Right renal pelvis (tissue), 4 donors: Measurements from ENCODE around the gene ATP5F1E. TPM values are rescaled to one million over a fixed set of nuclear protein-coding genes. Genes with fewer than 3 reads are reported as not detected.
"Not testable (repeated sequence)": the region's sequence is repeated elsewhere in the genome, so short reads cannot be mapped to it uniquely, and the experiment has no call there.

ENCODE experiments used
- DNase-seq, 4 donors: peaks; one replicate each; pipeline ENCODE4 v3.0.0-alpha.2; 2013; ENCODE audit warnings: low read depth in 4 of 4, low spot score in 3 of 4, missing footprints in 1 of 4
- polyA plus RNA-seq, 4 donors: library from polyadenylated mRNA; unstranded; fragments of 120-200 nt; gene quantifications; one replicate each; pipeline ENCODE4 v1.2.1, GENCODE V29; 2013; ENCODE audit not compliant: insufficient read length in 4 of 4

Gene ATP5F1E
- polyA plus RNA-seq, 4 donors: 180 to 207 (median 201) TPM

DNA sequence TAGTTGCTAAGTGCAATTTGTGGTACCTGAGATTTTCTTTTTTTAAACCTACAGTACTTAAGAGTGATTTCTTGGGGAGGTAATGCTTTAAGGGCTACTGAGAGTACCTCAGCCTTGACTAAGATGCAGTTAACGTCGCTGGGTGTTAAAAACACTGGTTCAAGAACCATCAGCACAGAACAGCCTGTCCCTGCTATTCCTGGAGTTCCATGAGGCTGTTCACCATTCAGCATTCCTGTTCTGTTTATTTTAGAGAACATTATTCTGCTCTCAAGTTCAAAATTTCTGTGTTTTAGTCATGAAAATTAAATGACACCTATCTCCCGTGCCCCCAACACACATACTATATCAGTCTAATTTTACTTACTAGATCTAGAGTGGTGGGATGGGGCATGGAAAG lies 12.2 kb upstream of the ATP5F1E start:
- DNase-seq: no peak

DNA sequence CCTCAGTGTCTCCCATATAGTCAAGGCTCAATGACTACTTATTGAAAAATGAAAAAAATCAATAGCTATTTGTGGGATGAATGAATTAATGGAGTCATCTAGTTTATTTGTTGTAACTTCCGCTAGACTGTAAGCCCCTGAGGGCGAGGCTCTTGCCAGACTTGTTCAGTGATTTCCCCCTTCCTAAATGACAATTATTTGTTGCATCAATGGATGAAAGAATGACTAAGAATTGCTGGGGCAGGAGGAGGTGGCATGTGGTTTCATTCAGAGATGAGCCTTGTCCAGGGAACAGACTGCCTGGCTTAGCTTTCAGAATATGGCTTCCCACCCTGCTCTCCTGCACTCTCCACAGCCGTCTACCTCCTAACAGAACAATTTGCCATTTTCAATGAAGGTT lies 11.6 kb upstream of the ATP5F1E start:
- no peak for DNase-seq

DNA sequence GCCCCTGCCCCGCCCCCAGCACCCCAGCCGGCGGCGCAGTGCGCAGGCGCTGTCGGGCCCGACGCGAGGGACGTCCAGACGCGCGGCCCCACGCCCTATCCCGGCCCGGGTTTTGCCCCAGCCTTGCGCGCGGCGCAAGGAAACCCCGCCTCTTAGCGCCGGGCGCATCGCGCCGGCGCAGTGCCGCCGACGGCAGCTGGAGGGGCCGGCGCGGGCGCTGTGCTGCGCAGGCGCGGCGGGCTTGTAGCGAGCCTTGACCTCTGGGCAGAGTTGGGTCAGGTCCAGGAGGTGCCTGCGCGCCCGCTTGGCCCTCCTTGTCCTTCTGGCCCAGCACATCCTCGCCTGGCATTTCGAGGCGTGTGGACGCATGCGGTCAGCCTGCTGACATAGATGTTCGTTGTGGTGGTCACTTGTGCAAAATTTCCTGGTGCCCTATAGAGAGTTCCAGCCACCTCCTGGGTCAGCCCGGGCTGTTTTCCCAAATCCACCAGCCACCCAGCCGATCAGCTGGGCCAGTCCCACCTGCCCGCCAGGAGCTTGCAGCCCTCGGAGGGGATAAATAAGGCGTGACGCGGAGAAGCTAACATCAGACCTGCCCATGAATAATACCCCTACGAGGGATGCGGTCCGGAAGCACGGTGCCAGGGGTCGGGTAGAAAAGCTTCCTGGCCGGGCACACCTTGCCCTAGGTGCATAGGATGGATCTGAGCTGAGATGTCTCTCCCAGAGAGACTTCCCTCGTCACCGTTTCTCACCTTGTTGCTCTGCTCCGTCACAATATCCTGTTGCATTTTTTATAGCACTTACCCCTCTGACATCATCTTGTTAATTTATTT lies 10.9 kb upstream of the ATP5F1E start:
- peak; percentile 79 to 86 (median 82) for DNase-seq

DNA sequence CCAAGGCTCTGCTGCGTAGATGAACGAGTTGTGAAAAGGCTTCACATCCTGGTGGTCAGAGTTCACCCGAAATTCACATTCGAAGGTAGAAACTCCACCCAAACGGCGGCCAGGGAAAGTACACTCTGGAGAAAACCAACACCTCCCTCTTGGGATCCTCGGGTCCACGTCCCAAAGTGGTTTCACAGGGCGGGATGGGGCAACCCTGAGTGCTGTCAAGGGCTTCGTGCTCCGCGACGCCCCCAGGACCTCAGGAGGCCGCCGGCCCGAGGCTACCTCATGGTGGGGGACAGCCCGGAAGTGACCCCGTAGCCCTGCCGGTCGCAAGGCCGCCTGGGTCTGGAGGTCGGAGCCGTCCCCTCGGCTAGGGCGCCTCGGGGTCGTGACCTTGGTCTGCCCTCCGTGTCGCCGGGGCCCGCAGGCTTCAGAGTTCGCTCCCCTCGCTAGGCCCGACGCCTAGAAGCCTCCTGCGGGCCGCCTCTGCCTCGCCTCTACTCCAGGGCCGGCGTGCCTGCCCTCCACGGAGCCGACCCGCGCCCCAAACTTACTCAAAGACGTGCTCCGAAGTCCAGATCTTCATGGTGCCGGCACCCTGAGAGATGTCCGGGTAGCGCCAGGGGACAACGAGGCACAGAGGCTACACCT lies 10.1 kb upstream of the ATP5F1E start, which contains the start of gene PRELID3B:
Gene PRELID3B (minus strand): TSS at position 636 of the 645 bp plus-strand sequence. CDS start 56 bp downstream, at position 580.
- DNase-seq: no peak

DNA sequence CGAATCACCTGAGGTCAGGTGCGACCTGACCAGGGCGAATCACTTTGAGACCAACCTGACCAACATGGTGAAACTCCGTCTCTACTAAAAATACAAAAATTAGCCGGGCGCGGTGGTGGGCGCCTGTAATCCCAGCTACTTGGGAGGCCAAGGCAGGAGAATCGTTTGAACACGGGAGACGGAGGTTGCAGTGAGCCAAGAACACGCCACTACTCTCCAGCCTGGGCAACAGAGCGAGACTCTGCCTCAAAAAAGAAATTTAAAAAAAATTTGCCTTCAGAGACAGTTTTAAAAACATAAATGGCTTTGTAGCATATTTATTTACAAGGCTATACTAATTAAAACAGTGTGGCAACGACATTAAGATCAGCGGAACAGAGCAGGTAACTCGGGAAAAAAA lies 9.4 kb upstream of the ATP5F1E start:
- not testable (repeated sequence) for DNase-seq

DNA sequence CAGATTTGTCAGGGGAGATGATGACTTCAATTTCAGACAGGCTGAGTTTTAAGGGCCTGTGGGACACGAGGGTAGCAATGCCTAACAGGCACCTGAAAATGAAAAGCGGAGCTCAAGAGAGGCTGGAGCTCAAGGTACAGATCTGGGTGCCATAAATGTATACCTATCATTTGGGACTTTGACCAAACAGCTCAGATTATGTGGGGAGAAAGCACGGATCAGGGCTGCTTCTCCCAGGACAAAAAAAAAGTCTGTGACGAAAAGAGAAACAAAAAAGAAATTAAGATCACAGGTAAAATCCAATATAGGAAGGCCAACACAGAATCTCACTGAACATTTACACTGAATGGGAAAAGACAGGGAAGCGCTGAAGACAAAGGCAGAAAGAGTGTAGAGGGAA lies 8.5 kb upstream of the ATP5F1E start:
- no peak for DNase-seq

DNA sequence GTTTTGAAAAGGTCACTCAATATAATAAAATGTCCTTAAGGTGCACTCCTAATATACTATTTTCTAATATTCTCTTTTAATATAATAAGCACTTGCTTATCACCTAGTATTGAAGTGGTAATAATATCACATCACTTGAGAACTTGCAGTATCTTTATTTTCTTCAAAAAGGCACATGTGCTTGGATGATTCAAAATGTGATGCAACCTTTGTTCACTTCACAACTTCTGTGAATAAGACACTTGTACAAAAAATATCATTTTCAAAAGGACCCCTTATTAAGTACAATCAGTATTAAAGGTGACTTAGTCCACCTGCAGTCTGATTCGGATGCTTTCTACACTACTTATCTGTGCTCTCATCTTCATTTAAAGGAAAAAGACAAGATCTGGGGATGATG lies 7.1 kb upstream of the ATP5F1E start:
- DNase-seq: no peak

DNA sequence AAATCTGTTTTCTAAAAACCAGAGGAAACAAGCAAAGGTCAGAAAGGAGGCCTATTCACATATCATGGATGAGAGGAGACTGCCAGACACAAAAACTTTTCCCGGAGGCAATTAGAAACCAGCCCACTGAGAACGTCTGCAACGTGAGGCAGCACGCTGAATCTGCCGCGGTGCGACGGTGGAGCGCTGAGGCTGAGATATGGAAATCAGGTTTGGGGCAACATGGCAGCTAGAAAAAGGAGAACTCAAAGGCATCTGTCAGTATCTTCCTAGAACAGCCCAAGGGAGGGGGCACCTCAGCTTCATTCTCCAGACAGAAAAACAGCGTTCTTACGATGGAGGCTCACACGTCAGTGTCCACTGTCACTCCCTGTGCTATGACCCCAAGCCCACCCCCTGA lies 5.3 kb upstream of the ATP5F1E start:
- no peak for DNase-seq

DNA sequence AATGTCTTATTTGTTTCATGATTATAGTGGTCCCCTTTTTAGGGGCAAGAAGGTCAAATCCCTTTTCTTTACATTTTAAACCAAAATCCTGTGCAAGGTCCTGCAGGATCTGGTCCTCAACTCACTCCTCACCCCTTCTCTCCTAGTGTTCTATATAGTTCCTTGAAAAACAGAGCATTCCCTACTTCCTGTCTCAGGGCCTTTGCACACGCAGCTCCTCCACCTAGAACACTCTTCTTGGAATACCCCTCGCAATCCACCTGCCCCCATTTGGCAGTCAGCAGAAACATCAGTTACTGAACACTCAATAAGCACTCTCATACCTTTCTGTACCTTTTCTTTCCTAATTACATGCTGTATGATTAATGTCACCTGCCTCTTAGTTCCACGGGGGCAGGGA lies 3.2 kb upstream of the ATP5F1E start:
- DNase-seq: no peak

DNA sequence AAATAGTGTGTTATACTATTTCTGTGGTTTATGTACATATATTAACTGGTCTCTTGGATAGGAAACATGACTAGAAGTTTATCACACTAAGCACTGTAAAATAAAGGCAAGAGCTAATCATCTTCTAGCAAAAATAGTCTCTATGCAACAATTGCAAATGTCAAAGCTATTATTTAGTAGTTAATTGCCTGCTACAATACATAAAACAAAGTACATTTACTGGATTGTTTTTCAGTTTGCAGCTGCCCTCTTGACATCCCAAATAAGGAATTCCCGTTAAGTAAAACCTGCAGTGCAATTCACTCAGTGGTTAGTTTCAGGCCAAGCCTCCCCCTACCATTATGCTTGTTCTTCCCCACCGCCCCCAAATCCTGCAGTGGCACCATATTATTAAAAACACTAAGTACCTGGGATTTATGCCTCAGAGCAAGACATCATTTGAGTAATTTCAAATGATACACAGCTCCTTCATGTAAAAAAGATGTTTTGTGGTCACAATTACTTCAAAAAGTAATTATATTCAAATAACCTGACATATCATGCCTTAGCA lies 1.6 kb upstream of the ATP5F1E start:
- DNase-seq: no peak

DNA sequence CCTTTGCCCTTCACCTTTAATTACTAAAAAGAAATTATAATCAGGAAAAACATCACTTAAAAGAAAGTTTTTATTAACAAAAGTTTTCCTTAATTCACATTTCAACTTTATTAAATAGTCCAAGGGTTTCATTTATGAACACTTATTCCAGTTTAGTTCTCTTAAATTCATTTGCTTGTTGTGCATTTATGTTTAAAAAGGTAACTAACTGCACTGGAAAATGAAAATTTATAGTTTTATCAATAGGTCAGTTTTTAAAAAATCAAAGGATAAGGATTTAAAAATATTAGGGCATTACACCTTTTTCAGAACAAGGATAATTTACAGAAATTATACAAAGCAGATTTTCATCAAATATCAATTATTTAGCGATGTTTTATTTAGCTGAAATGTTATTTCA lies 958 bp upstream of the ATP5F1E start:
- no peak for DNase-seq

DNA sequence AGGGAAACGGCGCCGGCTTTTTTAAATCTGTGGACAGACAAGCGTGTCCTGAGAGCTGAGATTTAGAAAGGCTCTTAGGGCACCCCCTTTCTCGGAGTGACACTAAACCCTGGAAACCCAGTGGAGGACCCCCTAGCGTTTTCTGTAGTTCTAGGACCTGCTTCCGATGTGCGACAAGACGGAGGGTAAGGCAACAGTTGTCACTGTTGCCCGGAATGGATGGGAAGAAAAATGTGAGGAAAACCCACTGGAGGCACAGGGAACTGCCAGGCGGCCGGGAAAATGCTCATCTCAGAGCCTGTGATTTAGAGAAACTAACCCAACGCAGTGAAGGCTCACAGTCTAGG lies 551 bp upstream of the ATP5F1E start:
- no peak for DNase-seq

DNA sequence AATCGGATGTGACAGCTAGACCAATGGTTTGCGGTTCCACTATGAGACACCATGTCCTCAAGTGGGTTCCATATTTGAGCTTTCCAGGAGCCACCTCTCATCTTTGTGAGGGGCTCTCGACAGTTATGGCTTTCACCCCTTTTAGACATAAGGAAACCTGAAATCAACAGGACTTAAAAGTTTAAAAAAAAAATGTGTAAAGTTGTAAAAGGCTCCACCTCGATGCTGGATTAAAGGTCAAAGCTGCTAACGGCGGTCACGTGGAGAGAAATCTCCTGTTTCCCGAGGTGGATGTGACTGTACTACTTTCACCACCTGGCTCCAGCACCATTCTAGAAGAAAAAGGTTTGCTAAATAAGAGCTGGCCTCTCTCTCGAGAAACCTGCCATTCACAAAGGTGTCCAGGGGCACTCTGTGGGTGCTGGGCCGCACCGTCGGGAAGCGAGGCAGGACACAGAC lies 542 bp downstream of the ATP5F1E start:
- DNase-seq: no peak

DNA sequence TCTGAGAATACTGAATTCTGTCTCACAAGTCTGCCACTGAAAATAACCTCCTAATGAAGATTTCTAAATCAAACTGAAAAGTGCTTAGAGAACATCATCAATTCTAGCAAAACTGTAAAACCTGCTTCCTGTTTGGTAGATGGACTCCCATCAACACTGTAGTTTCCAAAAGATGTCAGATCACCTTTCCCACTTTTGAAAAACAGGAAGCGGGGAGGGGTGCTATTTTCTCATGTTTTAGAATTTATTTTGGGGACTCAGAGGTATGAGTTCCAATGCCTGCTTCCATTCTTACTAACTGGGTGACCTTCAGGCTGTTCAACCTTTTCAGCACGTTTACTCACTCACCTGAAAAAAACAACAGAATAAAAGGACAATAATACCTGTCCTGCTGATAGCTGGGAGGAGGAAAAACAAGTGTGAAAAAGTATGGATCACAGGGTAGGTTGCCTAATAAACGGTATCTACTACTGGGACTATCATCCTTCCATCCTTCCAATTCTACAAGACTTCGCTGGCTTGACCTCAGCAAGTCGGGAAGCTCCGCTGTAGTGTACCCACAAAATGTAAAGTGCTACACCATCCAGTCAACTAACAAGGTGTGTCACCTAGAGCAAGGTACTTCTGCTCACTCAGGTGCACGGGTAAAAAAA lies 1.1 kb downstream of the ATP5F1E start:
- DNase-seq: no peak

DNA sequence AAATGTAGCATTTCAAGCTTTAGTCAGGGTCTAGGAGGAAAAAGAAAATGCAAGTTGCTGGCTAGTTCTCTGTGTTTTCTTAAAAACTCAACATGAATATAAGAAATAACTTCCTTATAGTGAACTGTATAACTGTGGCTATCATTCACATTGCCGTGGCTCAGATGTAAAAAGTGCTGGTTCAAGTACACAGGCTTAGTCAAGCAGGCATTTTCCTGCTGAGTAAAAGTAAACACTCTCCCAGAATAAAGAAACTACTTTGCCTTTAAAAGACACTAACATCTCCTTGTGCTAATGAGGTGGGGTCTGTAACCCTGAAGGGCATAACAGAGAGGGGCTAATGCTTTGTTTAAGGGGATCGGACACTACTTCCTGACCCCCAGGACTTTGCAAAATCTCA lies 3.3 kb downstream of the ATP5F1E start:
- DNase-seq: no peak

DNA sequence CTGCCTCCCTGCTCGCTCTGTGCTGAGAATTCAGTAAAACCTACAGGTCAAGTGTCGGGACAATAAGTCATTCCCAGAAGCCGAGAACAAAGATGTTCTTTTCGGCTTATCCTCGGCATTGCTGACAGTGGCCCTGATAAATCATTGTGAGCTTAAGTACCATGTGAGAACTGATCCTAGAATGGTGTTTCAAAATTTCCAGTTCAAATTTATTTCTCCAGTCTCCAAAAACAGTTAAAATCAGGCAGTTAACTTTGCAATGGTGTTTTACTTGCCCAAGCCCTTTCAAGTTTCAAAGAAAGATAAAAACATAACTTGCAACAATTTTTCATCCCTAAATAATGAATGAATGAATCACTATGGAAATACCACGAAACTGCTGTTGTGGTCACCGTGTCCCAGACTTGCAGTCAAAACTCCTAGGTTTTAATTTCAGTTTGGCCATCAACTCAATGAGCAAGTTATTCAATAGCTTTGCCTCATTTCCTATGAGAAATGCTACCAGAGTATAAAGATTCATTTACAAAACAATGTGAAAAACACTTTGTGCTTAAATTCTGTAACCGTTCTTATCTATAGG lies 4.3 kb downstream of the ATP5F1E start:
- no peak for DNase-seq

DNA sequence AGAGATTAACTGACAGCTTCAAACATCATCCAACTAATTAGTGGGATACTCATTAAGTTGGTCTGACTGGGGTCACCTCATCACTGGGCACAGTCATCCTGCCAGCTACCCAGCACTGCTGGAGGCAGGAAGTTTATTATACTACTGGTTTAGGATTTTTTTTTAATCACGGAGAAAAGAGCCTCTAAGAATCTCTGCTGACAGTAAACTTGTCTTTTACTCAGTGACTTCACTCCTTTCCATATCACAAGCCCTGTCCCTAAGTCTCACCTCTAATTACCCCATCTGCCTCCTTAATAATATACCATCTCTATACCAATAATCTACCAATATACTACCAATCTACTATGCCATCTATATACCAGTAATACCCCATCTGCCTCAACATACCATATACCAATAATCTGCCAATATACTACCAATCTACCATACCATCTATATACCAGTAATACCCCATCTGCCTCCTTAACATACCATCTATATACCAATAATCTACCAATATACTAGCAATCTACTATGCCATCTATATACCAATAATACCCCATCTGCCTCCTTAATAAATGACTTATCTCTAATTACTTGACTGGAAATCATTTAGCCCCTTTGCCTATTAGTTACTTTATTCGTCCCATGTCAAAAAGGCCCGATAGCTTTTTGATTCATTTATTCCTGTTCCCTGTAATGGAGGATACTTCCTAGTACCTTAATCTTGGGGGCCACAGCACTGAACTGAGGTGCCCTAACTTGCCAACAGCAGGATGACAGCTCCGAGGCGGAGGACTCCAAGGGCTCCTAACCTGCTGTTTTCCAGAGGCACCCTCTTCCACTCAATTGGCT lies 5.0 kb downstream of the ATP5F1E start:
- no peak for DNase-seq

DNA sequence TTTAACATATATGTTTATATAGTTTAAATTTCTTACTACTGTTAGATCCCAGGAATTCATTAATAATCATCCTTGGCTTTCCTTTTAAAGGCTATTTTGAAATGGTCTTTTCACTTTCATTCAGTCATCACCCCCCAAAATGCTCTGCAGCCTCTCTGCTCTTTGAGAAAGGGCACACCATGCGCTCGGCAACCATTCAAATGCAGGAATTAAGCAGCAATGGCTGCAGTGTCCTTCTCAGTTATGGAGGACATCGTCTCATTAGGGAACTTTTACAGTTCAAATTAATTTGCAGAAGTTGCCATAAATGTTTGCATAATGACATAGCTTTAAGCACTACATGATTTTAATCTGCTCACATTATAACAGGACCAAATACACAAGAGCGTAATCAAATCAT lies 6.6 kb downstream of the ATP5F1E start:
- DNase-seq: no peak

DNA sequence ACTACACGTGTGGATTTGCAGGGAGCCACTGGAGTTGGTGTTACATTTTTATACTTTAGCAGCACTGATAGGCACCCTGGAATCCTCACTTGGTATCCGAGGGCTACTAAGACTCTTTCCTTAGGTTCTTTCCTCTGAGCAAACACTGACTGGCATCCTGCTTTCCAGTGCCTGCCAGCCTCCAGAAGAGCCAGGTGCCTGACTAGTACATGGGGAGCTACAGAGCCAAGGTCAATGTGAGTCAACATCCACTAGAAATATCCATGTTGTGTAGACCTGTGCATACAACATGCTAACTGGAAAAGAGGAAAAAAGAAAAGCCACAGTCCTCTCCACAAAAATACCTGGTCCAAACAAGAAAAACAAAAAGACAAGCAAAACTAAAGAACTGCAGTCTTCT lies 7.0 kb downstream of the ATP5F1E start:
- no peak for DNase-seq

DNA sequence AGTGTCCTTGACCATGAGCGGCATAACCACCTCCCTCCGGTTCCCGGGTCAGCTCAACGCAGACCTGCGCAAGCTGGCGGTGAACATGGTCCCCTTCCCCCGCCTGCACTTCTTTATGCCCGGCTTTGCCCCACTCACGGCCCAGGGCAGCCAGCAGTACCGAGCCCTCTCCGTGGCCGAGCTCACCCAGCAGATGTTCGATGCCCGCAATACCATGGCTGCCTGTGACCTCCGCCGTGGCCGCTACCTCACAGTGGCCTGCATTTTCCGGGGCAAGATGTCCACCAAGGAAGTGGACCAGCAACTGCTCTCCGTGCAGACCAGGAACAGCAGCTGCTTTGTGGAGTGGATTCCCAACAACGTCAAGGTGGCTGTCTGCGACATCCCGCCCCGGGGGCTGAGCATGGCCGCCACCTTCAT lies 8.0 kb downstream of the ATP5F1E start:
- no peak for DNase-seq
